ENCODE results near the gene HYAL3. TPM values are rescaled to one million over a fixed set of nuclear protein-coding genes. Genes with fewer than 3 reads are reported as not detected.

HYAL3 gene
- total and polyA plus RNA-seq, 2 experiments from 2014 or later = 2.4 to 7.1 TPM

DNA sequence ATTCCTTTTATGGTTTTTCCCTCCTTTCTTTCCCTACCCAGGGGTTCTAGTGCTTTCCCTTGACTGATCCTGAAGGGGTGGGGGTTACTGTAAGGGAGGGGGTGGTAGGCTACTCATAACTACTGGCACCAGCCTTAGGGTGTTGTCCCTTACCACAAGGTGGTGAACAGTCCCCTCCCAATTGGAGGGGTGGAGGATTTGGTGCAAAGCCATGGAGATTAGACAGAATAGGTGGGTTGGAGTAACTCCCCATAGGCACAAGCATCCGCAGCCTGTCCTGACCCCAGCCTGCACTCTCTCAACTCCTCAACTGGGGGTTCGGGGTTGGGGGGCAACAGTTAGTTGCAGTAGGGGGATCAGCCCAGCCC lies 25.9 kb upstream of the HYAL3 start:
- no peaks in the 10 kb centered on the region for H3K9me2 ChIP-seq (ENCODE audit: insufficient read depth)
- H4K20me1 ChIP-seq (replicated peaks; ENCODE audit: insufficient read depth) = peaks cover 10% of the 10 kb centered on the region; the same call in 1 of the 2 replicates
- H3K27me3 Mint-ChIP-seq (ENCODE audit: insufficient read depth, low read depth, poor library complexity) = peaks cover 16% of the 10 kb centered on the region
- H3K27ac Mint-ChIP-seq = 0 out of 2 replicates have a peak overlapping the region, but pooled peaks have one; percentile 34
- no peaks in the 10 kb centered on the region for H3K9me3 Mint-ChIP-seq
- TF ChIP-seq ZNF114 (CRISPR knock-in tag; IDR thresholded peaks at IDR 0.05) (no peak), EZH2 (IDR thresholded peaks at IDR 0.05; ENCODE audit: low read depth, unreplicated experiment) (no peak), JUNB (IDR thresholded peaks at IDR 0.05; ENCODE audit: unreplicated experiment) (no peak), CREB1 (CRISPR knock-in tag; IDR thresholded peaks at IDR 0.05; ENCODE audit: low read depth) (no peak), ZNF331 (CRISPR knock-in tag; IDR thresholded peaks at IDR 0.05; ENCODE audit: low read depth) (no peak), POLR2AphosphoS5 (IDR thresholded peaks at IDR 0.05; ENCODE audit: low read depth) (no peak), EZH2phosphoT487 (IDR thresholded peaks at IDR 0.05; ENCODE audit: unreplicated experiment) (no peak), NANOG (IDR thresholded peaks at IDR 0.05; ENCODE audit: borderline replicate concordance) (no peak), STAT1 (IDR thresholded peaks at IDR 0.05; ENCODE audit: unreplicated experiment) (no peak)
- TF ChIP-seq, protein P1, sequence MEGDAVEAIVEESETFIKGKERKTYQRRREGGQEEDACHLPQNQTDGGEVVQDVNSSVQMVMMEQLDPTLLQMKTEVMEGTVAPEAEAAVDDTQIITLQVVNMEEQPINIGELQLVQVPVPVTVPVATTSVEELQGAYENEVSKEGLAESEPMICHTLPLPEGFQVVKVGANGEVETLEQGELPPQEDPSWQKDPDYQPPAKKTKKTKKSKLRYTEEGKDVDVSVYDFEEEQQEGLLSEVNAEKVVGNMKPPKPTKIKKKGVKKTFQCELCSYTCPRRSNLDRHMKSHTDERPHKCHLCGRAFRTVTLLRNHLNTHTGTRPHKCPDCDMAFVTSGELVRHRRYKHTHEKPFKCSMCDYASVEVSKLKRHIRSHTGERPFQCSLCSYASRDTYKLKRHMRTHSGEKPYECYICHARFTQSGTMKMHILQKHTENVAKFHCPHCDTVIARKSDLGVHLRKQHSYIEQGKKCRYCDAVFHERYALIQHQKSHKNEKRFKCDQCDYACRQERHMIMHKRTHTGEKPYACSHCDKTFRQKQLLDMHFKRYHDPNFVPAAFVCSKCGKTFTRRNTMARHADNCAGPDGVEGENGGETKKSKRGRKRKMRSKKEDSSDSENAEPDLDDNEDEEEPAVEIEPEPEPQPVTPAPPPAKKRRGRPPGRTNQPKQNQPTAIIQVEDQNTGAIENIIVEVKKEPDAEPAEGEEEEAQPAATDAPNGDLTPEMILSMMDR (conservative IDR thresholded peaks at IDR 0.05; ENCODE audit: low read depth in 2 of 2) = no peak
- TF ChIP-seq, protein P2, sequence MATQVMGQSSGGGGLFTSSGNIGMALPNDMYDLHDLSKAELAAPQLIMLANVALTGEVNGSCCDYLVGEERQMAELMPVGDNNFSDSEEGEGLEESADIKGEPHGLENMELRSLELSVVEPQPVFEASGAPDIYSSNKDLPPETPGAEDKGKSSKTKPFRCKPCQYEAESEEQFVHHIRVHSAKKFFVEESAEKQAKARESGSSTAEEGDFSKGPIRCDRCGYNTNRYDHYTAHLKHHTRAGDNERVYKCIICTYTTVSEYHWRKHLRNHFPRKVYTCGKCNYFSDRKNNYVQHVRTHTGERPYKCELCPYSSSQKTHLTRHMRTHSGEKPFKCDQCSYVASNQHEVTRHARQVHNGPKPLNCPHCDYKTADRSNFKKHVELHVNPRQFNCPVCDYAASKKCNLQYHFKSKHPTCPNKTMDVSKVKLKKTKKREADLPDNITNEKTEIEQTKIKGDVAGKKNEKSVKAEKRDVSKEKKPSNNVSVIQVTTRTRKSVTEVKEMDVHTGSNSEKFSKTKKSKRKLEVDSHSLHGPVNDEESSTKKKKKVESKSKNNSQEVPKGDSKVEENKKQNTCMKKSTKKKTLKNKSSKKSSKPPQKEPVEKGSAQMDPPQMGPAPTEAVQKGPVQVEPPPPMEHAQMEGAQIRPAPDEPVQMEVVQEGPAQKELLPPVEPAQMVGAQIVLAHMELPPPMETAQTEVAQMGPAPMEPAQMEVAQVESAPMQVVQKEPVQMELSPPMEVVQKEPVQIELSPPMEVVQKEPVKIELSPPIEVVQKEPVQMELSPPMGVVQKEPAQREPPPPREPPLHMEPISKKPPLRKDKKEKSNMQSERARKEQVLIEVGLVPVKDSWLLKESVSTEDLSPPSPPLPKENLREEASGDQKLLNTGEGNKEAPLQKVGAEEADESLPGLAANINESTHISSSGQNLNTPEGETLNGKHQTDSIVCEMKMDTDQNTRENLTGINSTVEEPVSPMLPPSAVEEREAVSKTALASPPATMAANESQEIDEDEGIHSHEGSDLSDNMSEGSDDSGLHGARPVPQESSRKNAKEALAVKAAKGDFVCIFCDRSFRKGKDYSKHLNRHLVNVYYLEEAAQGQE (IDR thresholded peaks at IDR 0.05; ENCODE audit: unreplicated experiment) = no peak
- TF ChIP-seq, protein P3, sequence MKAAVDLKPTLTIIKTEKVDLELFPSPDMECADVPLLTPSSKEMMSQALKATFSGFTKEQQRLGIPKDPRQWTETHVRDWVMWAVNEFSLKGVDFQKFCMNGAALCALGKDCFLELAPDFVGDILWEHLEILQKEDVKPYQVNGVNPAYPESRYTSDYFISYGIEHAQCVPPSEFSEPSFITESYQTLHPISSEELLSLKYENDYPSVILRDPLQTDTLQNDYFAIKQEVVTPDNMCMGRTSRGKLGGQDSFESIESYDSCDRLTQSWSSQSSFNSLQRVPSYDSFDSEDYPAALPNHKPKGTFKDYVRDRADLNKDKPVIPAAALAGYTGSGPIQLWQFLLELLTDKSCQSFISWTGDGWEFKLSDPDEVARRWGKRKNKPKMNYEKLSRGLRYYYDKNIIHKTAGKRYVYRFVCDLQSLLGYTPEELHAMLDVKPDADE (IDR thresholded peaks at IDR 0.05) = no peak
- TF ChIP-seq, protein P4, sequence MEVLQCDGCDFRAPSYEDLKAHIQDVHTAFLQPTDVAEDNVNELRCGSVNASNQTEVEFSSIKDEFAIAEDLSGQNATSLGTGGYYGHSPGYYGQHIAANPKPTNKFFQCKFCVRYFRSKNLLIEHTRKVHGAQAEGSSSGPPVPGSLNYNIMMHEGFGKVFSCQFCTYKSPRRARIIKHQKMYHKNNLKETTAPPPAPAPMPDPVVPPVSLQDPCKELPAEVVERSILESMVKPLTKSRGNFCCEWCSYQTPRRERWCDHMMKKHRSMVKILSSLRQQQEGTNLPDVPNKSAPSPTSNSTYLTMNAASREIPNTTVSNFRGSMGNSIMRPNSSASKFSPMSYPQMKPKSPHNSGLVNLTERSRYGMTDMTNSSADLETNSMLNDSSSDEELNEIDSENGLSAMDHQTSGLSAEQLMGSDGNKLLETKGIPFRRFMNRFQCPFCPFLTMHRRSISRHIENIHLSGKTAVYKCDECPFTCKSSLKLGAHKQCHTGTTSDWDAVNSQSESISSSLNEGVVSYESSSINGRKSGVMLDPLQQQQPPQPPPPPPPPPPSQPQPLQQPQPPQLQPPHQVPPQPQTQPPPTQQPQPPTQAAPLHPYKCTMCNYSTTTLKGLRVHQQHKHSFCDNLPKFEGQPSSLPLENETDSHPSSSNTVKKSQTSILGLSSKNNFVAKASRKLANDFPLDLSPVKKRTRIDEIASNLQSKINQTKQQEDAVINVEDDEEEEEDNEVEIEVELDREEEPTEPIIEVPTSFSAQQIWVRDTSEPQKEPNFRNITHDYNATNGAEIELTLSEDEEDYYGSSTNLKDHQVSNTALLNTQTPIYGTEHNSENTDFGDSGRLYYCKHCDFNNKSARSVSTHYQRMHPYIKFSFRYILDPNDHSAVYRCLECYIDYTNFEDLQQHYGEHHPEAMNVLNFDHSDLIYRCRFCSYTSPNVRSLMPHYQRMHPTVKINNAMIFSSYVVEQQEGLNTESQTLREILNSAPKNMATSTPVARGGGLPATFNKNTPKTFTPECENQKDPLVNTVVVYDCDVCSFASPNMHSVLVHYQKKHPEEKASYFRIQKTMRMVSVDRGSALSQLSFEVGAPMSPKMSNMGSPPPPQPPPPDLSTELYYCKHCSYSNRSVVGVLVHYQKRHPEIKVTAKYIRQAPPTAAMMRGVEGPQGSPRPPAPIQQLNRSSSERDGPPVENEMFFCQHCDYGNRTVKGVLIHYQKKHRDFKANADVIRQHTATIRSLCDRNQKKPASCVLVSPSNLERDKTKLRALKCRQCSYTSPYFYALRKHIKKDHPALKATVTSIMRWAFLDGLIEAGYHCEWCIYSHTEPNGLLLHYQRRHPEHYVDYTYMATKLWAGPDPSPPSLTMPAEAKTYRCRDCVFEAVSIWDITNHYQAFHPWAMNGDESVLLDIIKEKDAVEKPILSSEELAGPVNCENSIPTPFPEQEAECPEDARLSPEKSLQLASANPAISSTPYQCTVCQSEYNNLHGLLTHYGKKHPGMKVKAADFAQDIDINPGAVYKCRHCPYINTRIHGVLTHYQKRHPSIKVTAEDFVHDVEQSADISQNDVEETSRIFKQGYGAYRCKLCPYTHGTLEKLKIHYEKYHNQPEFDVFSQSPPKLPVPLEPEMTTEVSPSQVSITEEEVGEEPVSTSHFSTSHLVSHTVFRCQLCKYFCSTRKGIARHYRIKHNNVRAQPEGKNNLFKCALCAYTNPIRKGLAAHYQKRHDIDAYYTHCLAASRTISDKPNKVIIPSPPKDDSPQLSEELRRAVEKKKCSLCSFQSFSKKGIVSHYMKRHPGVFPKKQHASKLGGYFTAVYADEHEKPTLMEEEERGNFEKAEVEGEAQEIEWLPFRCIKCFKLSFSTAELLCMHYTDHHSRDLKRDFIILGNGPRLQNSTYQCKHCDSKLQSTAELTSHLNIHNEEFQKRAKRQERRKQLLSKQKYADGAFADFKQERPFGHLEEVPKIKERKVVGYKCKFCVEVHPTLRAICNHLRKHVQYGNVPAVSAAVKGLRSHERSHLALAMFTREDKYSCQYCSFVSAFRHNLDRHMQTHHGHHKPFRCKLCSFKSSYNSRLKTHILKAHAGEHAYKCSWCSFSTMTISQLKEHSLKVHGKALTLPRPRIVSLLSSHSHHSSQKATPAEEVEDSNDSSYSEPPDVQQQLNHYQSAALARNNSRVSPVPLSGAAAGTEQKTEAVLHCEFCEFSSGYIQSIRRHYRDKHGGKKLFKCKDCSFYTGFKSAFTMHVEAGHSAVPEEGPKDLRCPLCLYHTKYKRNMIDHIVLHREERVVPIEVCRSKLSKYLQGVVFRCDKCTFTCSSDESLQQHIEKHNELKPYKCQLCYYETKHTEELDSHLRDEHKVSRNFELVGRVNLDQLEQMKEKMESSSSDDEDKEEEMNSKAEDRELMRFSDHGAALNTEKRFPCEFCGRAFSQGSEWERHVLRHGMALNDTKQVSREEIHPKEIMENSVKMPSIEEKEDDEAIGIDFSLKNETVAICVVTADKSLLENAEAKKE (CRISPR knock-in tag; IDR thresholded peaks at IDR 0.05) = no peak
- no peak for DNase-seq (ENCODE audit: low spot score)
- H3K4me1 ChIP-seq (ENCODE audit: insufficient read depth) = peaks cover 23% of the 10 kb centered on the region
- H3K4me2 ChIP-seq = no peak overlapping the region
- H3K79me2 ChIP-seq (replicated peaks; ENCODE audit: insufficient read depth) = peaks cover 21% of the 10 kb centered on the region
- no peak overlapping the region for H3K27ac ChIP-seq (ENCODE audit: low read depth)
- no peak overlapping the region for H3K4me3 ChIP-seq
- H3K4me3 Mint-ChIP-seq = peak overlapping the region; percentile 38; the same call in 1 of the 3 replicates
- H2AFZ ChIP-seq = no peak overlapping the region
- H3F3A ChIP-seq (replicated peaks; ENCODE audit: low read depth) = peaks cover 37% of the 10 kb centered on the region; the same call in 1 of the 2 replicates
- no peak for ATAC-seq
- H3K36me3 Mint-ChIP-seq (ENCODE audit: low read depth) = peaks cover 25% of the 10 kb centered on the region
- H3K36me3 ChIP-seq (ENCODE audit: insufficient read depth) = no peaks in the 10 kb centered on the region; the same call in 1 of the 2 replicates
- peaks cover 35% of the 10 kb centered on the region for H3K4me1 Mint-ChIP-seq
- no peaks in the 10 kb centered on the region for H3K27me3 ChIP-seq (ENCODE audit: insufficient read depth)

Data from GM23338 (cell line).